Central memory CD8-positive, alpha-beta T cell (primary cell): Measurements from ENCODE around the gene SIGLEC5.
"Not testable (repeated sequence)": the region's sequence is repeated elsewhere in the genome, so short reads cannot be mapped to it uniquely, and the experiment has no call there.

Experiments used
- ATAC-seq: fragments of 150-1000 bp; cut with Tn5 transposase; replicated peaks from 2 replicates; pipeline ENCODE4 v1.10.0; 2022; ENCODE audit warnings: mild to moderate bottlenecking, moderate FRiP score, moderate number of reproducible peaks; ENCODE audit not compliant: poor library complexity, severe bottlenecking; ENCODE audit errors: extremely low read depth
- DNase-seq, 2 donors: peaks; one replicate each; pipeline ENCODE4 v3.0.0; 2021; ENCODE audit warnings: low spot score in 2 of 2
- H3K27ac Mint-ChIP-seq: one replicate; pipeline ENCODE4 v1.8.0; 2022; ENCODE audit warnings: low read depth, mild to moderate bottlenecking, moderate library complexity, mixed read lengths
- H3K27me3 Mint-ChIP-seq: one replicate; pipeline ENCODE4 v1.8.0; 2022; ENCODE audit warnings: mixed read lengths
- H3K36me3 Mint-ChIP-seq: one replicate; pipeline ENCODE4 v1.8.0; 2022; ENCODE audit warnings: mild to moderate bottlenecking, moderate library complexity, mixed read lengths; ENCODE audit not compliant: insufficient read depth
- H3K4me1 Mint-ChIP-seq: one replicate; pipeline ENCODE4 v1.8.0; 2022; ENCODE audit warnings: mixed read lengths
- H3K4me3 Mint-ChIP-seq: one replicate; pipeline ENCODE4 v1.8.0; 2022; ENCODE audit warnings: mild to moderate bottlenecking, moderate library complexity, mixed read lengths
- H3K9me3 Mint-ChIP-seq: one replicate; pipeline ENCODE4 v1.8.0; 2022; ENCODE audit warnings: mixed read lengths

SIGLEC5 gene, protein sequence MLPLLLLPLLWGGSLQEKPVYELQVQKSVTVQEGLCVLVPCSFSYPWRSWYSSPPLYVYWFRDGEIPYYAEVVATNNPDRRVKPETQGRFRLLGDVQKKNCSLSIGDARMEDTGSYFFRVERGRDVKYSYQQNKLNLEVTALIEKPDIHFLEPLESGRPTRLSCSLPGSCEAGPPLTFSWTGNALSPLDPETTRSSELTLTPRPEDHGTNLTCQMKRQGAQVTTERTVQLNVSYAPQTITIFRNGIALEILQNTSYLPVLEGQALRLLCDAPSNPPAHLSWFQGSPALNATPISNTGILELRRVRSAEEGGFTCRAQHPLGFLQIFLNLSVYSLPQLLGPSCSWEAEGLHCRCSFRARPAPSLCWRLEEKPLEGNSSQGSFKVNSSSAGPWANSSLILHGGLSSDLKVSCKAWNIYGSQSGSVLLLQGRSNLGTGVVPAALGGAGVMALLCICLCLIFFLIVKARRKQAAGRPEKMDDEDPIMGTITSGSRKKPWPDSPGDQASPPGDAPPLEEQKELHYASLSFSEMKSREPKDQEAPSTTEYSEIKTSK

GRCh38 chr19:51630315-51630714 is at the start of gene SIGLEC5:
TSS of gene SIGLEC5 (minus strand) at chr19:51630401. CDS start at chr19:51630335, 66 bp downstream.
- DNase-seq: not testable (repeated sequence)
- peaks cover 19% of the 10 kb centered on the region for H3K27me3 Mint-ChIP-seq

DNA sequence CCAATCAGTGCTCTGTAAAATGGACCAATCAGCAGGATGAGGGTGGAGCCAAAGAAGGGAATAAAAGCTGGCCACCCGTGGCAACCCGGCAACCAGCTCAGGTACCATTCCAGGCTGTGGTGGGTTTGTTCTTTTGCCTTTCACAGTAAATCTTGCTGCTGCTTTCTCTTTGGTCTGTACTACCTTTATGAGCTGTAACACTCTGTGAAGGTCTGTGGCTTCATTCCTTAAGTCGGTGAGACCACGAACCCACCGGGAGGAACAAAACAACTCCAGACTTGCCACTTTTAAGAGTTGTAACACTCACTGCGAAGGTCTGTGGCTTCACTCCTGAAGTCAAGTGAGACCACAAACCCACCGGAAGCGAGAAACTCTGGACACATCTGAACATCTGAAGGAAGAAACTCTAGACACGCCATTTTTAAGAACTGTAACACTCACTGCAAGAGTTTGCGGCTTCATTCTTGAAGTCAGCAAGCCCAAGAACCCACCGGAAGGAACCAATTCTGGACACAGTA is 46.4 kb upstream of the SIGLEC5 start:
- Mint-ChIP-seq H3K4me3 (no peak overlapping the region), H3K36me3 (no peaks in the 10 kb centered on the region), H3K4me1 (peaks cover 4% of the 10 kb centered on the region), H3K27me3 (peaks cover 33% of the 10 kb centered on the region), H3K27ac (no peak overlapping the region), H3K9me3 (peaks cover 4% of the 10 kb centered on the region)
- DNase-seq (no peak), ATAC-seq (peak; percentile 78)

More at GRCh38 chr19:51630315-51630714, at the start of gene SIGLEC5:
- H3K4me1 Mint-ChIP-seq, H3K36me3 Mint-ChIP-seq, H3K4me3 Mint-ChIP-seq, H3K9me3 Mint-ChIP-seq, ATAC-seq, H3K27ac Mint-ChIP-seq: not testable (repeated sequence)

GRCh38 chr19:51675911-51676565 is 45.8 kb upstream of the SIGLEC5 start:
- not testable (repeated sequence) for H3K27ac Mint-ChIP-seq, H3K9me3 Mint-ChIP-seq, DNase-seq, H3K36me3 Mint-ChIP-seq, ATAC-seq, H3K4me3 Mint-ChIP-seq, H3K4me1 Mint-ChIP-seq
- H3K27me3 Mint-ChIP-seq: peaks cover 28% of the 10 kb centered on the region

DNA sequence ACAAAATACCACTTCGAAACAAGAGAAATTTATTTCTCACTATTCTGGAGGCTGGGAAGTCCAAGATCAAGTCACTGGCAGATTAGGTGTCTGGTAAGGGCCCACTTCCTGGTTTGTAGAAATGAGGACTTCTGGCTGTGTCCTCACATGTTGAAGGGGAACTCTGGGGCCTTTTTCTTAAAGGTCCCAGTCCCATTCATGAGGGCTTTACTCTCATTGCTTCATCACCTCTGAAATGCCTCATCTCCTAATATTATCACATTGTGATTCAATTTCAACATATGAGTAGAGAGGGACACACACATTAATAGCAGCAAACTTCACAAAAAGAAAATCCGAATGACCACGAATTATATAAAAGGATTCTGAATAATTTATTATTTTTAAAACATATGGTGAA is 38.0 kb upstream of the SIGLEC5 start:
- Mint-ChIP-seq H3K36me3 (no peaks in the 10 kb centered on the region), H3K4me3 (no peak overlapping the region), H3K4me1 (no peaks in the 10 kb centered on the region), H3K9me3 (peaks cover 4% of the 10 kb centered on the region), H3K27me3 (peaks cover 59% of the 10 kb centered on the region), H3K27ac (no peak overlapping the region)
- DNase-seq: no peak
- no peak for ATAC-seq

DNA sequence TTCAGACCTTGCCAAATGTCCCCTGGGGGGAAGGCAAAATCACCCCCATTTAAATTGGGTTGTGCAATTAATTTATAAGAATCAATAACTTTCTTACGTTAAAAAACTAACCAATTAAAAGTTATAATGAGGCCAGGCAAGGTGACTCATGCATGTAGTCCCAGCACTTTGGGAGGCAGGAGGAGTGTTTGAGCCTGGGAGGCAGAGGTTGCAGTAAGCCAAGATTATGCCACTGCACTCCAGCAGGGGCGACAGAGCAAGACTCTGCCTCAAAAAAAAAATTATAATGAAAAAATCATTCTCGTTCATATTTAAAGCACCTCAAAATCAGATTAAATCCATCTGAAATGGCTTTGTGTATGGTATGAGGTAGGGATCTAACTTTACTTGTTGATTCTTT is 34.8 kb upstream of the SIGLEC5 start:
- H3K4me1 Mint-ChIP-seq: no peaks in the 10 kb centered on the region
- ATAC-seq (no peak), DNase-seq (no peak)
- H3K4me3 Mint-ChIP-seq: no peak overlapping the region
- no peaks in the 10 kb centered on the region for H3K36me3 Mint-ChIP-seq
- H3K9me3 Mint-ChIP-seq: no peaks in the 10 kb centered on the region
- H3K27me3 Mint-ChIP-seq: peaks cover 74% of the 10 kb centered on the region
- no peak overlapping the region for H3K27ac Mint-ChIP-seq

DNA sequence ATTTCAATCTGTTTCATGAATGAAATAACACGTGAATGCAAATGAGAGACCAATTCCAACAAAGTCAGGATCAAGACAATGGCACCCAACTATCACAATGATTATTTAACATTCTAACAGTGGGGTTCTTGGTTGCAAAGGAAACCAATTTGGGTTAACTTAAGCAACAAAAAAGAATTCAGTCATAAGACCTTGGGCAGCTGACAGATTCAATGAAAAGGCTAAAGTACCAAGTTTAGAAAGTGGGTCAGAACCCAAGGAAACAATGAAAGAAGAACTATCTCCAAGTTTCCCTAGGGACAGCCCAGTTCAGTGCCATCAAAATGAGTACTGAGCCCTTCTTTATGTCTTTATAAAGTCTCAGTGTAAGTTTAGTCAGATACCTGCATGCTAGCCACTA is 33.9 kb upstream of the SIGLEC5 start:
- Mint-ChIP-seq H3K9me3 (no peaks in the 10 kb centered on the region), H3K36me3 (no peaks in the 10 kb centered on the region), H3K4me3 (no peak overlapping the region), H3K27me3 (peaks cover 74% of the 10 kb centered on the region), H3K4me1 (no peaks in the 10 kb centered on the region), H3K27ac (no peak overlapping the region)
- no peak for ATAC-seq
- no peak for DNase-seq

DNA sequence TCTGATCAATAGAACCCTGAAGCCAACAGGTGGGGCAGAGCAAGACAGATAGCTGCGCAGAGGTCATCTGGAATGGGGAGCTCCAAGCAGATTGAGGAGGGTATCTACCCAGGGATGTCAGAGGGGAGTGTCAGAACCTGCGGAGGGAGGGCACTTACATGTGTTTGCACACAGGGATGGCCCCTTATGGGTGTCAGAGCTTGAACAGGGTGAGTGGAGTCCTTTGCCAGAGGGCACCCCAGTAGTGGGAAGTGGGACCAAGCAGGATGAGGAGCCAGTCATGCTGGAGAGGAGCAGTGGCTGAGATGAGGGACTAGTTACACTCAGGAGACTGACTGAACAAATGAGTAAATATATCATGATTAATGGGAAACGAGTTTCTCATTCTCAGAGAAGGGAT is 33.4 kb upstream of the SIGLEC5 start:
- Mint-ChIP-seq H3K4me3 (no peak overlapping the region), H3K27me3 (peaks cover 74% of the 10 kb centered on the region)

DNA sequence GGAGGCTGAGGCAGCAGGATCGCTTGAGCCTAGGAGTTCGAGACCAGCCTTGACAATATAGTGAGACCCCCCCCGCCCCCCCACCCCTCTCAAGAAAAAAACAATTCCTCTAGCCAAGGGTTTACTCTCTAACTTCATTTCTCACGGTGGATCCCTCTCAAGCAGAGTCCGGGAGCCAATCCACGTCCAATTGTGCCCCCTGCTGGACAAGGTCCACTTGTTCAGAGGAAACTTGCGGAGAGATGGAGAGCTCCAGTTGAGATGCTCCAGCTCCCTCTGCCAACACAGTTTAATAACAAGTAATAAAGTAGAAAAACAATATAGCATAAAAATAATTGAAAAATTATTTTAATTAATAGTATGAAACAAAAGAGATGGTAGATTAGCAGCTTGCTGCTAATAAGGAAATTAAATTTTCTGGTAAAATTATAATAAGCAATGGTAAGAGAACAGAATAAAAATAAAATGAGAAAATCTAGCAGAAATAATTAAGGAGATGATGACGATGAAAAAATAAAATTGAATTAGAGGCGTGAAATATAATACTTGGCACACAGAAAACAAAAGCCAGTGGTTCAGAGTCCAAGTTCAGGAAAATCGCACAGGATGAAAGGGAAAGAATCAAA is 30.9 kb upstream of the SIGLEC5 start:
- Mint-ChIP-seq H3K27ac (no peak overlapping the region), H3K4me1 (peaks cover 7% of the 10 kb centered on the region), H3K36me3 (peaks cover 1% of the 10 kb centered on the region), H3K4me3 (no peak overlapping the region), H3K9me3 (no peaks in the 10 kb centered on the region), H3K27me3 (peaks cover 51% of the 10 kb centered on the region)
- ATAC-seq (no peak), DNase-seq (peak in 1 of 2 donors; percentile 14)

More for the DNA sequence above, 33.4 kb upstream of the SIGLEC5 start:
- H3K36me3 Mint-ChIP-seq: peaks cover under 1% of the 10 kb centered on the region
- no peaks in the 10 kb centered on the region for H3K9me3 Mint-ChIP-seq
- DNase-seq (no peak), ATAC-seq (no peak)
- H3K4me1 Mint-ChIP-seq: no peaks in the 10 kb centered on the region
- H3K27ac Mint-ChIP-seq: no peak overlapping the region

- H3K27ac Mint-ChIP-seq: no peak overlapping the region
- DNase-seq (no peak), ATAC-seq (no peak)
- peaks cover 5% of the 10 kb centered on the region for H3K9me3 Mint-ChIP-seq
- peaks cover 1% of the 10 kb centered on the region for H3K36me3 Mint-ChIP-seq
- no peak overlapping the region for H3K4me3 Mint-ChIP-seq
- H3K4me1 Mint-ChIP-seq: peaks cover 7% of the 10 kb centered on the region
- peaks cover 33% of the 10 kb centered on the region for H3K27me3 Mint-ChIP-seq
These were observed 24.6 kb upstream of the SIGLEC5 start for GRCh38 chr19:51654783-51655182.

- DNase-seq (no peak), ATAC-seq (no peak)
- Mint-ChIP-seq H3K9me3 (peaks cover 5% of the 10 kb centered on the region), H3K4me3 (no peak overlapping the region), H3K27me3 (peaks cover 47% of the 10 kb centered on the region), H3K4me1 (peaks cover 7% of the 10 kb centered on the region), H3K27ac (no peak overlapping the region), H3K36me3 (no peaks in the 10 kb centered on the region)
These were observed 23.0 kb upstream of the SIGLEC5 start for GRCh38 chr19:51653162-51653561.

DNA sequence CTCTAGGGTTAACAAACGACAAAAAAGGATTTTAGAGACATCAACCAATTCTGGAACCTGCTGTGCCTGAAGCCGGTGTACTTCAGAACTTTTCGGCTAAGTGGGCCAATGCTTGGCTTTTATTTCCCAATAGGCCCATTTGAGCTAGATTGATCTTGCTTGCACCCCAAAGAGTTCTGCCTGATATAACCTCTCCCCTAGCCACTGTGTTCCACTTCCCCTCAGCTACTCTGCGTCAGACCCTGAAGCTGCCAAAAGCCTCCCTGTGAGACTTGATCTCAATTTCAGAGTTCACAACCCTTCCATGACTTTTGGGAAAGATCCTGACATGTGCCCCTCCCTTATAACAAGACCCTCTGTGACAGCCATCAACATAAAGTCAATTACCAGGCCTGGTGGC is 22.1 kb upstream of the SIGLEC5 start:
- H3K4me1 Mint-ChIP-seq: peaks cover 7% of the 10 kb centered on the region
- H3K27me3 Mint-ChIP-seq: peaks cover 50% of the 10 kb centered on the region
- no peak for ATAC-seq

GRCh38 chr19:51651216-51651846 is 21.1 kb upstream of the SIGLEC5 start:
- Mint-ChIP-seq H3K27ac (no peak overlapping the region), H3K4me3 (no peak overlapping the region), H3K27me3 (peaks cover 58% of the 10 kb centered on the region), H3K36me3 (no peaks in the 10 kb centered on the region), H3K4me1 (no peaks in the 10 kb centered on the region), H3K9me3 (peaks cover 5% of the 10 kb centered on the region)
- DNase-seq (no peak), ATAC-seq (no peak)

More for the DNA sequence above, 22.1 kb upstream of the SIGLEC5 start:
- H3K9me3 Mint-ChIP-seq: peaks cover 5% of the 10 kb centered on the region
- no peak overlapping the region for H3K4me3 Mint-ChIP-seq
- DNase-seq: no peak
- H3K36me3 Mint-ChIP-seq: no peaks in the 10 kb centered on the region
- H3K27ac Mint-ChIP-seq: no peak overlapping the region
